Upper lobe of left lung (tissue), 6 donors: ENCODE data around the gene FOXN3. TPM values are rescaled to one million over a fixed set of nuclear protein-coding genes. Genes with fewer than 3 reads are reported as not detected.
A peak's percentile ranks its signal among the peaks of the same experiment; 100 is the strongest.

Experiments used
- ATAC-seq, 2 donors: fragments of 200-7000 bp; cut with Tn5 transposase; one replicate each; pipeline ENCODE4 v1.9.1; 2022; ENCODE audit warnings: mild to moderate bottlenecking in 2 of 2, moderate library complexity in 2 of 2; ENCODE audit not compliant: low FRiP score in 2 of 2
- DNase-seq, 2 donors: peaks; one replicate each; pipeline ENCODE4 v3.0.0-alpha.2; 2019 to 2020
- H3K27ac ChIP-seq, 4 donors: fragments of 200-600 bp; sonication (generic); one replicate each; pipeline ENCODE4 v1.5.1; 2016 to 2019
- H3K27me3 ChIP-seq, 4 donors: fragments of 200-600 bp; sonication (generic); one replicate each; pipeline ENCODE4 v1.5.1; 2017 to 2019
- H3K36me3 ChIP-seq, 4 donors: fragments of 200-600 bp; sonication (generic); one replicate each; pipeline ENCODE4 v1.5.1; 2016 to 2019
- H3K4me1 ChIP-seq, 4 donors: fragments of 200-600 bp; sonication (generic); one replicate each; pipeline ENCODE4 v1.5.1; 2018 to 2019
- H3K4me3 ChIP-seq, 4 donors: fragments of 200-600 bp; sonication (generic); one replicate each; pipeline ENCODE4 v1.5.1; 2017 to 2019; ENCODE audit warnings: mild to moderate bottlenecking in 2 of 4, moderate library complexity in 1 of 4
- H3K9me3 ChIP-seq, 4 donors: fragments of 200-600 bp; sonication (generic); one replicate each; pipeline ENCODE4 v1.5.1; 2018 to 2019
- EP300 ChIP-seq, 4 donors: sonication (generic); formaldehyde crosslinking; IDR thresholded peaks; one replicate each; pipeline ENCODE4 v1.5.1; 2017; ENCODE audit warnings: antibody characterized with exemption in 4 of 4, control low read depth in 2 of 4
- POLR2A ChIP-seq, 4 donors: fragments of 450-650 bp; IDR thresholded peaks; one replicate each; pipeline ENCODE4 v1.5.1; 2016 to 2017; ENCODE audit warnings: antibody characterized with exemption in 4 of 4, mild to moderate bottlenecking in 2 of 4
- POLR2AphosphoS5 ChIP-seq, 2 donors: sonication (generic); formaldehyde crosslinking; IDR thresholded peaks; one replicate each; pipeline ENCODE4 v1.5.1; 2017; ENCODE audit warnings: antibody characterized with exemption in 2 of 2
- whole genome bisulfite sequencing, 2 donors: methylation state at CpG; one replicate each; pipeline ENCODE4 v1.1.5; 2017 to 2018; 5-methylcytosine and 5-hydroxymethylcytosine counted together
- total RNA-seq, 6 donors: library from RNA; depleted of rRNA in 4 of 6; stranded (reverse); fragments of >200 nt in 4 of 6; gene quantifications; one replicate each; pipeline versions ENCODE4 v1.1.0 to v1.2.1, GENCODE V29; 2016 to 2021
- TF ChIP-seq, protein P1 (sequence below), 6 experiments: fragments of 450-650 bp in 4 of 6; fragments of 200-600 bp in 2 of 6; sonication (generic) in 2 of 6; IDR thresholded peaks; one replicate each; pipeline ENCODE4 v1.5.1; 2016 to 2019; ENCODE audit warnings: antibody characterized with exemption in 6 of 6
- donor health status: DM: no; HTN: no; CAD: no; lungs with moderate emphysema.
- donor health status: DM: no; HTN: yes; CAD: no; lungs with severe emphysema.

The FOXN3 gene
- total RNA-seq, 6 donors from 2014 or later, result 63.4 to 115 (median 77.2) TPM

DNA sequence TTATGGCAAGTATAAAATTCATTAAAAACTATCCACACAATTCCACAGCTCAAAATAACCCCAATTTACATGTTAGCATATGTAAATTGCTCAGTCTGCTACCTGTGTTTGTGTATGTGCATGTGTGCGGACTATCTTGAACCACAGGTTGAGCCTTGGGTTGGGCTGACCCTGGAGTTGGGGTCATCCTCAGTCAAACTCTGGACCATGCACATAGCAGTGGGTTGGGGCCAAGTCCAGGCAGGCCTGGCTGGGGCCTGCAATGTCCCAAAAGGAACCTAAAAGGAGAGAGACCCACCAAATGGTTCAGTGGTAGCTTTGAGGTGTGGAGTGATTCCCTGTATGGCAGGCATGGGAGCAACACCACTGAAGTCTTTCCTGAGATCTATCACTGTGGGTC lies 156.1 kb downstream of the FOXN3 start:
- no peak overlapping the region for H3K4me3 ChIP-seq
- no peaks in the 10 kb centered on the region for H3K36me3 ChIP-seq
- no peaks in the 10 kb centered on the region for H3K27me3 ChIP-seq
- TF ChIP-seq POLR2A (IDR thresholded peaks at IDR 0.05) (no peak), POLR2AphosphoS5 (IDR thresholded peaks at IDR 0.05) (no peak), EP300 (IDR thresholded peaks at IDR 0.05) (no peak)
- TF ChIP-seq, protein P1, sequence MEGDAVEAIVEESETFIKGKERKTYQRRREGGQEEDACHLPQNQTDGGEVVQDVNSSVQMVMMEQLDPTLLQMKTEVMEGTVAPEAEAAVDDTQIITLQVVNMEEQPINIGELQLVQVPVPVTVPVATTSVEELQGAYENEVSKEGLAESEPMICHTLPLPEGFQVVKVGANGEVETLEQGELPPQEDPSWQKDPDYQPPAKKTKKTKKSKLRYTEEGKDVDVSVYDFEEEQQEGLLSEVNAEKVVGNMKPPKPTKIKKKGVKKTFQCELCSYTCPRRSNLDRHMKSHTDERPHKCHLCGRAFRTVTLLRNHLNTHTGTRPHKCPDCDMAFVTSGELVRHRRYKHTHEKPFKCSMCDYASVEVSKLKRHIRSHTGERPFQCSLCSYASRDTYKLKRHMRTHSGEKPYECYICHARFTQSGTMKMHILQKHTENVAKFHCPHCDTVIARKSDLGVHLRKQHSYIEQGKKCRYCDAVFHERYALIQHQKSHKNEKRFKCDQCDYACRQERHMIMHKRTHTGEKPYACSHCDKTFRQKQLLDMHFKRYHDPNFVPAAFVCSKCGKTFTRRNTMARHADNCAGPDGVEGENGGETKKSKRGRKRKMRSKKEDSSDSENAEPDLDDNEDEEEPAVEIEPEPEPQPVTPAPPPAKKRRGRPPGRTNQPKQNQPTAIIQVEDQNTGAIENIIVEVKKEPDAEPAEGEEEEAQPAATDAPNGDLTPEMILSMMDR (IDR thresholded peaks at IDR 0.05), result no peak
- no peaks in the 10 kb centered on the region for H3K4me1 ChIP-seq
- ATAC-seq (no peak), DNase-seq (no peak)
- 100% methylated on average over 1 of the region's 1 CpG for WGBS, 2 donors
- H3K9me3 ChIP-seq, result no peaks in the 10 kb centered on the region
- no peak overlapping the region for H3K27ac ChIP-seq

DNA sequence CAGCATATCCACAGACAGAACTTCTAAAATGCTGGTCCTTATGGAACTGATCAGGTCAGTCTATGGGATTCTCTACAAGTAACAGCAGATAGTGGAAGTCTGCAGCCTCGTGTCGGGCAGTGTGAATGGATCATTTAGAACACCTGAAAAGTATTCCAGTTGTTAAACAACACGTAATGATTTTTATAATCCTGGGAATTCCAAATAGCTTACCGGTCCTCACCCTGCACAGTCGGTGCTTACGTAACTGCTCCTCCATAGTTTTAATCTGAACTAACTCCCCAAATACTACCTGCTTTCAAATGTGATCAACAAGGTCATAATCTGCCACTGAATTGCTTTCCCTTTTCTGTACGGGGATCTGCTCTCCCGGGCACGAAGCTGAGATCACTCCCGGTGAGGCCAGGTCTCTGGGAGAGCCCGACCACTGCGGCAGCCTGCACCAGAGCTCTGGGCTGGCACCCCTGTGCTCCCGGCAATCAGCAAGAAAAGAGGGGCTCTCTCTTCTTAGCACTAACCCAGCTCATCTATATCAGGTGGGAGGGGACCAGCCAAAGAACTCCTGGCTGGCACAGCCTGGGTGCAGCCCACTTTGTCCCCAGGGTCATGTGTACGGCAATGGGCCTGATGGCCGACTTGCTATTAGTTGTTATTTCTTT lies 157.0 kb downstream of the FOXN3 start:
- Histone ChIP-seq H3K36me3 (no peaks in the 10 kb centered on the region), H3K27me3 (no peaks in the 10 kb centered on the region), H3K4me1 (no peaks in the 10 kb centered on the region), H3K4me3 (no peak overlapping the region), H3K27ac (no peak overlapping the region), H3K9me3 (no peaks in the 10 kb centered on the region)
- WGBS, 2 donors, result 85 to 88% methylated on average over 12 to 15 of the region's 15 CpGs
- peak in 1 of 2 donors; percentile 46 for DNase-seq
- TF ChIP-seq, protein P1 (IDR thresholded peaks at IDR 0.05), result no peak
- no peak for TF ChIP-seq POLR2A (IDR thresholded peaks at IDR 0.05)
- no peak for TF ChIP-seq EP300 (IDR thresholded peaks at IDR 0.05)
- TF ChIP-seq POLR2AphosphoS5 (IDR thresholded peaks at IDR 0.05), result no peak
- no peak for ATAC-seq

DNA sequence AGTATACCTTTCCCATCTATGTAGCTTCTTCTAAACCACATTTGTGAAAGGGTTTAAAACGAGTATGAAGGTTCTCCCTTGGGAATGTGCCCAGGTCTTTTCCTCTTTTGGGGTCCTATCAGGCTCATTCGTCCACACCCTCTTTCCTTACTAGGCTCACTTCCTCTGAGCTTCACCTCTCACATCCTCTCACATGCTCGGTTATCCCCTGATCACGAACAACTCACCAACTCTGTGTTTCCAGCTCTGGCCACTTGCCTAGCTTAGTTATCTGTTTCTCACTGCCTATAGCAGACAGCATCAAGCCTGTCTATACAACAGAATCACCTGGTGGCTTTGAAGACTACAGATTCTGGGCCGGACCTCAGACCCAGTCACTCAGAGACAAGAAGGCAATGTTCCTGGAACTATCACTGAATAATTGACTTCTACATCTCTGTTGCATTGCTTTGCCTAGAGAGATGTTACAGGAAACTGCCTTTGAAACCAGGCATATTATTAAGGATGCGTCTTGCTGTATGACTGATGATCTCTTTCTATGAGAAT lies 158.2 kb downstream of the FOXN3 start:
- ATAC-seq, result no peak
- DNase-seq, result no peak
- Histone ChIP-seq H3K27ac (no peak overlapping the region), H3K9me3 (no peaks in the 10 kb centered on the region), H3K27me3 (no peaks in the 10 kb centered on the region), H3K36me3 (no peaks in the 10 kb centered on the region), H3K4me3 (no peak overlapping the region), H3K4me1 (no peaks in the 10 kb centered on the region)
- TF ChIP-seq POLR2A (IDR thresholded peaks at IDR 0.05), result no peak
- no peak for TF ChIP-seq POLR2AphosphoS5 (IDR thresholded peaks at IDR 0.05)
- TF ChIP-seq EP300 (IDR thresholded peaks at IDR 0.05), result no peak
- TF ChIP-seq, protein P1 (IDR thresholded peaks at IDR 0.05), result no peak
- WGBS, 2 donors, result 70 to 78% methylated on average over 6 of the region's 6 CpGs

DNA sequence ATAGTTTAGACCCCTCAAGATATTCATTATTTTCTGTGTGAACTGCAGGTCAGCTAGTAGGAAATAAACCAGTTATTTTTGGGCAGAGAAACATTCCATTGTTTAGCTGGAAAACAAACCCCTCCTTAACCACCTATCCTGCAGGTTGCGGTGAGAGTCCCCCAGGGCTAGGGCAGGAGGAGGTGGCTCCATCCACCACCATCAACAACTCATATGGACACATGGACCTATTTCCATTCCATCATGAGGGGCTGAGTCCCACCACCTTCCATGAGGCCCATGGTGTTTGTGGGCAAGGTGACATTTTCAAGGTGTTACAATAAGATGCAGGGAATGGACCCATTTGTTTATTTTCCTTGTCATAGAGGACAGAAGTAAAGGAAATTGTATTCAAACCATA lies 160.1 kb downstream of the FOXN3 start:
- WGBS, 2 donors, result 80 to 89% methylated on average over 1 of the region's 1 CpG
- Histone ChIP-seq H3K27ac (no peak overlapping the region), H3K4me1 (no peaks in the 10 kb centered on the region), H3K27me3 (no peaks in the 10 kb centered on the region), H3K4me3 (no peak overlapping the region), H3K36me3 (no peaks in the 10 kb centered on the region), H3K9me3 (no peaks in the 10 kb centered on the region)
- DNase-seq (no peak), ATAC-seq (no peak)
- TF ChIP-seq, protein P1 (IDR thresholded peaks at IDR 0.05), result no peak
- no peak for TF ChIP-seq EP300 (IDR thresholded peaks at IDR 0.05)
- TF ChIP-seq POLR2A (IDR thresholded peaks at IDR 0.05), result no peak
- no peak for TF ChIP-seq POLR2AphosphoS5 (IDR thresholded peaks at IDR 0.05)

DNA sequence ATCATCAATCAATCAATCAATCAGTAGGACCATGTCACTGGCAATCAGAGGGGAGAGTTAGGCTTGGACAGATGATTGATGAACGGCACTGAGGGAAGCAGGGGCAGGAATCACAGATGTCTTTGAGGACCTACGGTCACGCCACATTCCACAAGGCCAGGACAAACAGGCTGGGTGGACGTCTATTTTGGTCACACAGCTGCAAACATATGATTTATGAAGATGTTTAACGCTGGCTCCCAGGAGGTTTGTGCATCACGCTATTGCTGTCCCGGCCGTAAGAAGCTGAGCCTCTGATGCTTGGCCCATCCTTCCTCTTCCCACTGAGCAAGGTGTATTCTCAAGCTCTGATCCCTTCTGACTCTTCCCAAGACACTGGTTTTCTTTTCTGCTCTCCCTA lies 160.8 kb downstream of the FOXN3 start:
- Histone ChIP-seq H3K9me3 (no peaks in the 10 kb centered on the region), H3K4me3 (no peak overlapping the region), H3K27ac (no peak overlapping the region), H3K4me1 (no peaks in the 10 kb centered on the region), H3K27me3 (no peaks in the 10 kb centered on the region), H3K36me3 (no peaks in the 10 kb centered on the region)
- WGBS, 2 donors, result 91 to 96% methylated on average over 8 of the region's 8 CpGs
- ATAC-seq (no peak), DNase-seq (no peak)
- TF ChIP-seq, protein P1 (IDR thresholded peaks at IDR 0.05), result no peak
- TF ChIP-seq POLR2AphosphoS5 (IDR thresholded peaks at IDR 0.05) (no peak), POLR2A (IDR thresholded peaks at IDR 0.05) (no peak)
